Stimulated activated naive CD4-positive, alpha-beta T cell (primary cell): ENCODE measurements around the gene TPPP2.
A peak's percentile ranks its signal among the peaks of the same experiment; 100 is the strongest.

Experiments used
- DNase-seq, 6 experiments: peaks; one replicate each; lab custom pipeline; 2025; lab: John Stamatoyannopoulos, UW

Gene TPPP2

GRCh38 chr14:21017528-21018245, 12.3 kb upstream of the TPPP2 start:
- no peak for DNase-seq

GRCh38 chr14:21018286-21018685, 11.7 kb upstream of the TPPP2 start:
- no peak for DNase-seq

- DNase-seq: no peak
Measured at GRCh38 chr14:21018781-21019180, 11.2 kb upstream of the TPPP2 start.

DNA sequence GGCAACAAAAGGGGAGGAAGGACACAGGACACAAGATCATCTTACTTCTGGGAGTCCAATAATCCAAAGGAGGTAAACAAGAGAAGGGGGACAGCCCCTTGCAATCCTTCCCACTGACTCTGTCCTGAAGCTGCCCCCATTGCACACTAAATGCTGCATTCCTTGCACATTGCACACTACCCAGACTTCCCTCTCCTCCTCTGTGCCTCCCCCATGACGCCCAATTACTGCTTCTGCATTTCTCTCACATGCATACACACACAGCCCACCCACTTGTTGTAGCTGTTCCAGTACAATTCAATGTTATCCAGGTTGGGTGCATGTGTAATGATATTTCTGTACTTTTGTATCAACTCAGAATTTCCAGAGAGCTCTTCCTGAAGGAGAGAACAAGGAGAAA, 10.7 kb upstream of the TPPP2 start:
- DNase-seq: no peak

DNA sequence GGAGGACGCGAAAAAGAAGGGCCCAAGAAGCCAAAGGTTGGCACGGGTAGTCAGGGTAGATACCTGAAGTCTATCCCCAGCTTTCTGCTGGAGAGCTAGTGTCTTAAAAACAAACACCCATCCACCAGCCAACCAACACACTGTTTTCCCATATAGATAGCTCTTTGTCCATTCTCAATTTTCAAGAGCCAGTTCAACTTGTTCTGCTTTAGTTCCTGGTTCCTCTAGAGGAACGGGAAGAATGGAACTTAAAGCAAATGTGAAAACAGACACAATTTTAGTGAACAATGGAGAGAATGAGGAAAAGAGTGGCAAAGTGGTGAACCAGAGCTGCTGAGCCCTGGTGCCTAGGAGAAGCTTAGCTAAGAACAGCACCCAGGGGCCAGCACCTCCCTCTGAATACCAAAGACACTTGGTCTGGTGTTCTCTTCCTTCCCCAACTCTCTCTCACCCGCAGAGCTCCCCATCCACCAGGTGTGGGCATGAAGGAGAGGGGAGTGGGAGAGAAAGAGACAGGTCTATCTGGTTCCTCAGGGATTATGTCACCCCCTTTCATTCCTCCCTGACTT, 9.0 kb upstream of the TPPP2 start:
- no peak for DNase-seq

DNA sequence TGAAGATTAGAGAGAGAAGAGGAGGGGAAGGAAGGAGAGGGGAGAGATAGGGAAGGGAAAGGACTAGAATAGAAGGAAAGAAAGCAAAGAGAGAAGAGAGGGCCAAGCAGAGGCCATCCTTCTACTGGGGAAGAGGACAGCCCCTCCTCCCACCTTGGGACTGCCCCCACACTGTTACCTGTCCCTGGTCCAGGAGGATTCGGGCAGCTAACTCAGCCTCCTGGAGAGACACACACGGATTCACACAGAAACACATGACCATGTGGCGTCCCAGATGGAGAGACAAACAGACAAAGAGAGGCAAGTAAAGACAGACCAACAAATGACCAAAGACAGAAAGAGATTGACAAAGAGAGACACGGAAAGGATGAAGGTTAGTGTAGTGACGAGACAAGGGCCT, 7.3 kb upstream of the TPPP2 start:
- DNase-seq: no peak

- no peak for DNase-seq
Measured at GRCh38 chr14:21023174-21023573, 6.8 kb upstream of the TPPP2 start.

- peak in 2 of 6 experiments; percentile 20 to 36 for DNase-seq
Measured at GRCh38 chr14:21023817-21024584, 6.0 kb upstream of the TPPP2 start.

- peak; percentile 64 to 83 (median 76) for DNase-seq
Measured at GRCh38 chr14:21024585-21025370, 5.2 kb upstream of the TPPP2 start, which contains the start of gene NDRG2. TSS of gene NDRG2 (minus strand) at chr14:21025061. CDS start at chr14:21023315, 1,746 bp downstream.

GRCh38 chr14:21025371-21026273, 4.4 kb upstream of the TPPP2 start:
- peak in 1 of 6 experiments; percentile 16 for DNase-seq

DNA sequence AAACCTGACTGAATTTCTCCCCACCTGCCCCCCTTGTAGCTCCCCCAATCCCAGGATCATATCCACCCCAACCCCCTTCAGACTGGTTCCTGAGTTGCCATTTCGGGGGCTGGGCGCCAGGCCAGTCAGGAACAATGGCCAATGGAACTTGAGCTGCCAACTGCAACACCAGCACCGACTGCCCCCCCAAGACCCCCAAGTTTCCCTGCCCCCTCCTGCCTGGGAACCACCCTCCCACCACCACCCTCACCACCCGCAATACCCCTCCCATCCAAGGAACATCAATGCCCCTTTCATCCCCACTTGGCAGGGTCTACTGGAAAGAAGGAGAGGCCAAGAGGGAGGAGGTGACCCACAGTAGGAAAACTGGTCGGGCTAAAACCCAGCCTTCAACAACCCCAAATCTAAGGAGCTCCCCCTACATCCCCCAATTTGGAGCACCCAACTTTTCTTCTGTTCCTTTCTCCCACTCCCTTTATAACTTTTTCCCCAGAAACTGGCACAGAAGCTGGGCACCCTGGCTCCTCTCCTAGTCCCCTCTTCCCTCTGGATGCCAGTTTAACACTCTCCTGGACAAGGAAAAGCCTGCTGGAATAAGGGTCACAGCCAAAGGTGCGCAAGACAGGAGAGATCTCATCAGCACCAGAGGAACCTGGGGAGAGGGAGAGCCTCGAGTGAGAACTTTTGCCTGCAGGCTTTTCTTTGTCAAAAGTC, 3.6 kb upstream of the TPPP2 start:
- DNase-seq: no peak

DNA sequence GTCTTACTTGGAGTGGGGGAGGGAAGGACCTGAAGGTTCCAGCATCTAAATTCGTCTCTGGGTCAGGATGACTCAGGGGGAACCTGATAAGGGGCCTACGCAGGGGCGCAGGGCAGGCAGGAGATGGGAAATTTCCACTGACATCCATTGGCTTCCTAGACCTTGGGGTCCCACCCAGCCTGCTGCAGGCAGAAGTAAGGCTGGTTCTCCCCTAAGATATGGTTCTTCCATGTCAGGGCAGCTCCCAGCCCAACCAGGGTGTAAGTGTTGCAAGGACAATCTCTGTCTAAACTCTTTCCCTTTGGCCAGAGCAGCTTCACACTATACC, 3.1 kb upstream of the TPPP2 start:
- DNase-seq: no peak

- DNase-seq: no peak
Measured at GRCh38 chr14:21030531-21030930, 514 bp downstream of the TPPP2 start.

DNA sequence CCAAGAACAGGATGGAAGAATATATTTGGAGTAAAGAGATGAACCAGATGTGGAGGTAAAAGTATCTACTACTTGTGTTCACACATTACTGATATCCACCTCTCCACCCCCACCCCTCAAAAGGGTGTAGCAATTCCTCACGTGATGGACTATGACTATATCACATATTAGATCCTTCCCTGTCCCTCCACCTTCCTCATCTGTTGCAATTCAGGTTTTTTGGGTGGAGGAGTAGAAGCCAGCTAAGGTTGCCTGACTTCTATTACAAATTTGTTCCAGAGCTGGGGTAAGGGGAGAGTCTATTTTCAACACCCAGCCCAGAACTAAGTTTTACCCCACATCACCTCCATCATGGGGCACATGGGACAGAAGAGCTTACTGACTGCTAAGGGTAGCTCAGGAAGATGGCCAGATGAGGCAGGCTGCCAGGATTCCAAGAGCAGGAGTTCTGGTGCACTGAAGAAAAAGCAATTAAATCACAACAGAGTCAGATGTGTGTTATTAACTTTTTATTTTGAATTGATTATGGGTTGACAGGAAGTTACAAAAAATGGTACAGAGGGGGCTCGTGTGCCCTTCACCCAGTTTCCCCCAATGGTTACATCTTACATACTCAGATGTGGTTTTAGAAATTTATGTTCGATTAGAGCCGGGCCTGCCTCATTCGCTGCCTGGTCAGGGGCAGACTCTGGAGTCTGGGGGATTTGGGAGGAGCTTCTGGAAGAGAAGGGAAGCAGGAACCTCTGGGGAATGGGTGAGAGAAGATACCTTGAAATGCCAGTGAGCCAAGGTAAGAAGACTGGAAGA, 2.5 kb downstream of the TPPP2 start:
- DNase-seq: no peak

- no peak for DNase-seq
Measured at GRCh38 chr14:21033133-21033698, 3.2 kb downstream of the TPPP2 start.

DNA sequence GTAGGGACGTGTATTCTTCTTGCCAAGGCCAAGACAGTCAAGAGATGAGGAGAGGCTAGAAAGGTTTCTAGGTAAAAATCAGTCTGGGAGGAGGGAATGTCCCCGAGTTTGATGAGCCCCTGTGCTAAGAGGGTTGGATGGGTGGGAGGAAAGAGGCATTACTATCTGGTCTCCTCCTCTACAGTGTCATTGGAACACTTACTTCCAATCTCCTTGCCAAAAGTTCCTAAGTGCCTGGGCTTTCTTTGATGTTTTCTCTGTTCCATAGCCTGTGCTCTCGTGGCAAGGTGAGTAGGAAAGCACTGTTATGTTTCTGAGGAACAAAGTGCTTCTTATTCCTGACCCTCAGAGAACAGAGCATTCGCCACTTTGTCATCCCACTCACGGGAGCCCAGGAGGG, 4.7 kb downstream of the TPPP2 start, which contains the start of gene RNASE13:
Gene RNASE13 (minus strand): TSS at position 101 of the 400 bp plus-strand sequence. CDS start 519 bp downstream, outside the sequence.
- no peak for DNase-seq

DNA sequence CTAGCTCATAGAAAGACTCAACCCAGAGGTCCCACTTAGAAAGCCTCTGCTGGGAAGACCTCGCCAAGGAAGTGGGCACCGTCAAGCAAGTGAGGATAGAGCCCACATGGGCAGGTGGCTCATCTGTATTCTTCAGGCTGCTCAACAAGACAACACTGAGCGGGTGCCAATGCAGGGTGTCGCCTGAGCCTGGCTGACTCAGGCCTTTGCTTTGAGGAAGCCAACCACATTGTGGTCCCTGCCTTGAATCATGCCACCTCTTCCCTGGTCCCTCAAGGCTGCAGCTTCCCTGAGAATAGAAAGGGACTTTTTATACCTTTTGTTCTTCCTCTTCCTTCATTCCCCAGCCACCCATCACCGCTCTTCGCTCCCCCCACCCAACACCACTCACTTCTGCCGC, 6.7 kb downstream of the TPPP2 start:
- no peak for DNase-seq

GRCh38 chr14:21037156-21037555, 7.1 kb downstream of the TPPP2 start:
- no peak for DNase-seq
